NCI-H2107 (cell line): ENCODE data around the gene PTGER1.
A peak's percentile ranks its signal among the peaks of the same experiment; 100 is the strongest.

ENCODE experiments used
- DNase-seq: peaks from one replicate; lab custom pipeline; 2025; lab: John Stamatoyannopoulos, UW

PTGER1 gene

GRCh38 chr19:14441041-14441938 lies 33.9 kb downstream of the PTGER1 start:
- DNase-seq: no peak

- no peak for DNase-seq
Measured at GRCh38 chr19:14440049-14440448, 35.1 kb downstream of the PTGER1 start.

- DNase-seq: no peak
Measured at GRCh38 chr19:14439014-14439413, 36.1 kb downstream of the PTGER1 start.

- DNase-seq: no peak
Measured at GRCh38 chr19:14437578-14438140, 37.5 kb downstream of the PTGER1 start.

GRCh38 chr19:14435320-14436050 lies 39.7 kb downstream of the PTGER1 start:
- DNase-seq: no peak

- DNase-seq: no peak
Measured at GRCh38 chr19:14434543-14435319, 40.4 kb downstream of the PTGER1 start.

- DNase-seq: peak; percentile 20
Measured at GRCh38 chr19:14433554-14434501, 41.3 kb downstream of the PTGER1 start.

GRCh38 chr19:14432791-14433553 lies 42.2 kb downstream of the PTGER1 start, which contains the start of gene PKN1:
Gene PKN1, plus strand, starts transcription at chr19:14433306. Its CDS starts 216 bp downstream, at chr19:14433522.
- no peak for DNase-seq

GRCh38 chr19:14430712-14431111 lies 44.4 kb downstream of the PTGER1 start:
- DNase-seq: no peak

GRCh38 chr19:14428882-14429416 lies 46.2 kb downstream of the PTGER1 start:
- DNase-seq: no peak

- no peak for DNase-seq
Measured at GRCh38 chr19:14427461-14427860, 47.7 kb downstream of the PTGER1 start.

- no peak for DNase-seq
Measured at GRCh38 chr19:14425696-14426138, 49.4 kb downstream of the PTGER1 start.
